Heart left ventricle (tissue), 16 donors: ENCODE data around the gene DKKL1. TPM values are rescaled to one million over a fixed set of nuclear protein-coding genes. Genes with fewer than 3 reads are reported as not detected.
"Not testable (repeated sequence)": the region's sequence is repeated elsewhere in the genome, so short reads cannot be mapped to it uniquely, and the experiment has no call there.

ENCODE experiments used
- ATAC-seq, 4 donors: fragments of 200-7000 bp; cut with Tn5 transposase; one replicate each; pipeline ENCODE4 v1.9.1; 2020 to 2022; ENCODE audit warnings: moderate library complexity in 4 of 4, mild to moderate bottlenecking in 3 of 4, moderate number of reproducible peaks in 1 of 4
- DNase-seq, 5 donors: peaks; one replicate each; pipeline ENCODE4 v3.0.0-alpha.2; 2020
- H3K27ac ChIP-seq, 12 donors: fragments of 200-600 bp; sonication (generic) in 4 of 12; one replicate each; pipeline versions ENCODE4 v1.5.0 to v1.8.0; 2016 to 2022; ENCODE audit warnings: mild to moderate bottlenecking in 2 of 12
- H3K27me3 ChIP-seq, 9 donors: fragments of 200-600 bp; sonication (generic) in 2 of 9; one replicate each; pipeline versions ENCODE4 v1.5.1 to v1.8.0; 2016 to 2022; ENCODE audit warnings: mild to moderate bottlenecking in 3 of 9
- H3K36me3 ChIP-seq, 9 donors: fragments of 200-600 bp; sonication (generic) in 2 of 9; one replicate each; pipeline versions ENCODE4 v1.5.0 to v1.8.0; 2018 to 2022; ENCODE audit warnings: mild to moderate bottlenecking in 2 of 9
- H3K4me1 ChIP-seq, 12 donors: fragments of 200-600 bp; sonication (generic) in 4 of 12; one replicate each; pipeline versions ENCODE4 v1.5.0 to v1.8.0; 2016 to 2022; ENCODE audit warnings: mild to moderate bottlenecking in 3 of 12
- H3K4me3 ChIP-seq, 12 donors: fragments of 200-600 bp; sonication (generic) in 4 of 12; one replicate each; pipeline versions ENCODE4 v1.5.0 to v1.8.0; 2017 to 2022; ENCODE audit warnings: mild to moderate bottlenecking in 9 of 12, moderate library complexity in 4 of 12
- H3K9me3 ChIP-seq, 12 donors: fragments of 200-600 bp; sonication (generic) in 4 of 12; one replicate each; pipeline versions ENCODE4 v1.5.0 to v1.8.0; 2016 to 2022; ENCODE audit warnings: mild to moderate bottlenecking in 1 of 12
- CTCF ChIP-seq, 12 donors: fragments of 200-600 bp; sonication (generic) in 4 of 12; IDR thresholded peaks; one replicate each; pipeline versions ENCODE4 v1.5.0 to v1.8.0; 2018 to 2022; ENCODE audit warnings: antibody characterized with exemption in 12 of 12, mild to moderate bottlenecking in 5 of 12
- POLR2A ChIP-seq, 2 donors: fragments of 450-650 bp; IDR thresholded peaks; one replicate each; pipeline ENCODE4 v1.6.1; 2017; ENCODE audit warnings: antibody characterized with exemption in 2 of 2, mild to moderate bottlenecking in 2 of 2, moderate library complexity in 2 of 2
- WGBS, 4 donors: extraction: QIAGEN DNeasy Blood & Tissue Kit in 2 of 4; methylation state at CpG; one replicate each; pipeline versions ENCODE4 v1.1.5 to v1.1.7; 2013 to 2018; 5-methylcytosine and 5-hydroxymethylcytosine counted together
- intact Hi-C, 10 donors: fragments of 100-400 bp; cut with DNase I; formaldehyde crosslinking; loops; one replicate each; pipeline versions ENCODE4 v1.11.1 to v1.14.2; 2022
- polyA plus RNA-seq, 2 donors: library from polyadenylated mRNA; stranded (reverse); fragments of 200-250 nt; gene quantifications; one replicate each; pipeline ENCODE4 v1.2.3, GENCODE V29; 2013
- total RNA-seq, 9 donors: library from RNA; depleted of rRNA in 2 of 9; stranded (reverse); fragments of >200 nt in 2 of 9; fragmentation: NEBNext Ultra II Directional in 3 of 9; extraction: Animal tissue kit (Norgen Biotek cat#: 25700) in 3 of 9; gene quantifications; one replicate each; pipeline versions ENCODE4 v1.1.0 to v1.2.4, GENCODE V29; 2016 to 2023
- donor health status: ischemic (EF 13 %, LVEDD 7.1; RV severe dilation, severe dysfunction).
- donor health status: healthy with polysubstance abuse.
- donor health status: DM: no; HTN: yes; CAD: no.
- donor health status: DM: no; HTN: no; CAD: no.
- donor health status: ischemic (EF 25% LVEDD 6.9; RV normal size, moderate dysfunction).
- donor health status: ischemic (EF 25% LVEDD 5.7; RV mildly dilated, moderate dysfunction).
- donor health status: healthy.
- donor health status: DM: yes; HTN: yes; CAD: no.
- donor health status: ischemic (EF 35%, LVEDD 5.7; RV mildly dilated, moderate dysfunction).
- donor health status: nonischemic (EF 11% LVEDD 7.7; RV severe dilation, severe dysfunction).
- donor health status: DM: yes; HTN: yes; CAD: no.
- donor health status: PGD.
- donor health status: ischemic (EF 29% LVEDD 5.4; RV normal size, mild dysfunction).
- donor health status: nonischemic (EF 23%, LVEDD 6.1; RV moderate dilation, normal function).

Gene DKKL1
- total and polyA plus RNA-seq, 11 donors = 0.24 to 0.51 TPM; not detected in 9

- Histone ChIP-seq H3K27me3 (no peaks in the 10 kb centered on the region), H3K9me3 (no peaks in the 10 kb centered on the region), H3K4me1 (peaks cover 0 to 34% (median 0%) of the 10 kb centered on the region in 12 donors), H3K27ac (no peak overlapping the region), H3K4me3 (no peak overlapping the region), H3K36me3 (peaks cover 0 to 5% (median 0%) of the 10 kb centered on the region in 9 donors)
- TF ChIP-seq CTCF (IDR thresholded peaks at IDR 0.05) (no peak), POLR2A (IDR thresholded peaks at IDR 0.05) (no peak)
- DNase-seq = no peak
- ATAC-seq = no peak
- WGBS, 4 donors = 90 to 93% (median 92%) methylated on average over 2 of the region's 2 CpGs
- intact Hi-C loops = no loop called here
Measured at GRCh38 chr19:49328741-49329140, 34.9 kb upstream of the DKKL1 start.

GRCh38 chr19:49331187-49331586 is 32.5 kb upstream of the DKKL1 start:
- ATAC-seq, H3K27ac ChIP-seq, H3K9me3 ChIP-seq, DNase-seq, H3K36me3 ChIP-seq, H3K27me3 ChIP-seq, intact Hi-C loops: not testable (repeated sequence)
- Histone ChIP-seq H3K4me3 (peak overlapping the region in 1 of 12 donors; percentile 26), H3K4me1 (peaks cover 0 to 47% (median 0%) of the 10 kb centered on the region in 12 donors)
- WGBS, 4 donors = 94 to 98% (median 96%) methylated on average over 4 of the region's 4 CpGs

- peak in 2 of 5 donors; percentile 21 to 54 for DNase-seq
- H3K9me3 ChIP-seq = no peaks in the 10 kb centered on the region
- H3K27me3 ChIP-seq = no peaks in the 10 kb centered on the region
- intact Hi-C loops = no loop called here
- TF ChIP-seq CTCF (IDR thresholded peaks at IDR 0.05) = no peak
- H3K4me1 ChIP-seq = peaks cover 0 to 48% (median 0%) of the 10 kb centered on the region in 12 donors
- H3K36me3 ChIP-seq = peaks cover 0 to 5% (median 0%) of the 10 kb centered on the region in 9 donors
- peak; percentile 77 to 89 (median 88) for ATAC-seq
- H3K4me3 ChIP-seq = peak overlapping the region in 1 of 12 donors; percentile 26
- WGBS, 4 donors = 75 to 88% (median 81%) methylated on average over 2 of the region's 2 CpGs
- H3K27ac ChIP-seq = no peak overlapping the region
Measured at GRCh38 chr19:49331616-49332055, 32.0 kb upstream of the DKKL1 start.

GRCh38 chr19:49332691-49333417 is 30.8 kb upstream of the DKKL1 start:
- H3K36me3 ChIP-seq = peaks cover 0 to 10% (median 0%) of the 10 kb centered on the region in 9 donors
- H3K4me1 ChIP-seq = peaks cover 0 to 53% (median 0%) of the 10 kb centered on the region in 12 donors
- intact Hi-C loops, H3K9me3 ChIP-seq, H3K4me3 ChIP-seq, H3K27me3 ChIP-seq, ATAC-seq: not testable (repeated sequence)
- peak in 1 of 5 donors; percentile 2 for DNase-seq
- WGBS, 4 donors = 92 to 95% (median 94%) methylated on average over 13 of the region's 13 CpGs
- H3K27ac ChIP-seq = peak overlapping the region in 1 of 12 donors; percentile 89

GRCh38 chr19:49333418-49333805 is 30.3 kb upstream of the DKKL1 start:
- intact Hi-C loops = no loop called here
- Histone ChIP-seq H3K4me1 (peaks cover 0 to 51% (median 0%) of the 10 kb centered on the region in 12 donors), H3K4me3 (peak overlapping the region in 1 of 12 donors; percentile 4), H3K27me3 (no peaks in the 10 kb centered on the region), H3K9me3 (no peaks in the 10 kb centered on the region), H3K36me3 (peaks cover 0 to 11% (median 0%) of the 10 kb centered on the region in 9 donors), H3K27ac (peak overlapping the region in 1 of 12 donors; percentile 89)
- ATAC-seq = no peak
- peak in 1 of 5 donors; percentile 11 for DNase-seq
- no peak for TF ChIP-seq CTCF (IDR thresholded peaks at IDR 0.05)
- no peak for TF ChIP-seq POLR2A (IDR thresholded peaks at IDR 0.05)
- 82 to 89% (median 85%) methylated on average over 3 of the region's 3 CpGs for WGBS, 4 donors
